ENCODE measurements around the gene DZIP1.

- TF ChIP-seq POLR2A (IDR thresholded peaks at IDR 0.05; ENCODE audit: control extremely low read depth in 1 of 2, low read depth in 2 of 2, low read length in 2 of 2): no peak
- no peak for TF ChIP-seq BACH1 (IDR thresholded peaks at IDR 0.05; ENCODE audit: low read length)
- TF ChIP-seq EZH2 (IDR thresholded peaks at IDR 0.05; ENCODE audit: low read depth, low read length, severe bottlenecking): no peak
- TF ChIP-seq CTCF (IDR thresholded peaks at IDR 0.05; ENCODE audit: control extremely low read depth in 1 of 3, insufficient read depth in 1 of 3, low read depth in 1 of 3, low read length in 3 of 3): no peak
- TF ChIP-seq HDAC6 (IDR thresholded peaks at IDR 0.05; ENCODE audit: low read depth, low read length): no peak
- no peak for TF ChIP-seq MAX (IDR thresholded peaks at IDR 0.05)
- no peak for TF ChIP-seq CHD2 (IDR thresholded peaks at IDR 0.05; ENCODE audit: low read length)
- TF ChIP-seq POLR2AphosphoS5 (IDR thresholded peaks at IDR 0.05; ENCODE audit: low read depth, low read length): no peak
- TF ChIP-seq TAF1 (IDR thresholded peaks at IDR 0.05; ENCODE audit: low read depth, low read length): no peak
- no peak for TF ChIP-seq USF2 (IDR thresholded peaks at IDR 0.05; ENCODE audit: low read length)
- no peak for TF ChIP-seq E2F6 (IDR thresholded peaks at IDR 0.05)
- no peak for TF ChIP-seq HDAC2 (IDR thresholded peaks at IDR 0.05; ENCODE audit: borderline replicate concordance in 1 of 2, low read depth in 2 of 2, low read length in 2 of 2)
- TF ChIP-seq EP300 (IDR thresholded peaks at IDR 0.05; ENCODE audit: borderline replicate concordance in 1 of 2, low read depth in 2 of 2, low read length in 2 of 2): no peak
- no peak for TF ChIP-seq SIRT6 (IDR thresholded peaks at IDR 0.05; ENCODE audit: low read length)
These were observed 27.1 kb upstream of the DZIP1 start for GRCh38 chr13:95671597-95671996.

All from H1 (cell line).